Metanephros (tissue), 1 donor: ENCODE measurements around the gene NFU1. TPM values are rescaled to one million over a fixed set of nuclear protein-coding genes. Genes with fewer than 3 reads are reported as not detected.

Experiments used
- total RNA-seq: library from RNA; depleted of rRNA; stranded (reverse); fragments of >200 nt; gene quantifications from one replicate; pipeline ENCODE4 v1.2.3, GENCODE V29; 2014

The NFU1 gene
- 34.0 TPM for total RNA-seq

GRCh38 chr2:69436938-69437750, at the start of gene NFU1:
Gene NFU1 (minus strand): TSS chr2:69437435. CDS start chr2:69437422, 13 bp downstream.

GRCh38 chr2:69386789-69387734, 50.2 kb downstream of the NFU1 start, which contains the start of gene GFPT1:
Gene GFPT1 (minus strand): TSS chr2:69387227. CDS start chr2:69387071, 156 bp downstream.

Other genes starting within 250 kb of the NFU1 start
- 26.3 TPM for gene GFPT1, start 50.2 kb downstream of the NFU1 start, total RNA-seq
- 45.9 TPM for gene AAK1, start 206.3 kb upstream of the NFU1 start, total RNA-seq